Keratinocyte (primary cell): ENCODE measurements around the gene SLC25A43. TPM values are rescaled to one million over a fixed set of nuclear protein-coding genes. Genes with fewer than 3 reads are reported as not detected.

Source experiments
- DNase-seq: peaks from one replicate; pipeline ENCODE4 v3.0.0-alpha.2; 2011; ENCODE audit warnings: low read depth, missing footprints, low spot score
- FAIRE-seq: peaks from 2 replicates; lab custom pipeline; 2011; peaks lifted over from hg19 to GRCh38; lab: Jason Lieb, UNC
- H2AFZ ChIP-seq: 2 replicates; pipeline ENCODE4 v1.6.0; 2012; ENCODE audit warnings: low read length, control low read depth, inconsistent platforms; ENCODE audit not compliant: control insufficient read depth
- H3K27ac ChIP-seq: 2 replicates; pipeline ENCODE4 v1.5.1; 2011; ENCODE audit warnings: low read length; ENCODE audit not compliant: control insufficient read depth, insufficient read depth
- H3K27me3 ChIP-seq: 3 replicates; pipeline ENCODE4 v1.6.0; 2011; ENCODE audit warnings: low read length; ENCODE audit not compliant: control insufficient read depth, insufficient read depth; ENCODE audit errors: extremely low read depth
- H3K36me3 ChIP-seq, 2 experiments: 2 replicates in 1 of 2; 3 replicates in 1 of 2; pipeline ENCODE4 v1.5.1; 2011; ENCODE audit warnings: low read length in 2 of 2, mild to moderate bottlenecking in 1 of 2; ENCODE audit not compliant: control insufficient read depth in 2 of 2, insufficient read depth in 2 of 2; ENCODE audit errors: extremely low read depth in 1 of 2
- H3K4me1 ChIP-seq: 3 replicates; pipeline ENCODE4 v1.5.1; 2011; ENCODE audit warnings: low read length; ENCODE audit not compliant: control insufficient read depth, insufficient read depth; ENCODE audit errors: extremely low read depth
- H3K4me2 ChIP-seq: 3 replicates; pipeline ENCODE4 v1.6.0; 2011; ENCODE audit warnings: low read depth, low read length; ENCODE audit not compliant: control insufficient read depth, insufficient read depth; ENCODE audit errors: extremely low read depth
- H3K4me3 ChIP-seq, 3 experiments: fragments of 200-600 bp in 1 of 3; sonication (generic) in 1 of 3; 2 replicates in 2 of 3; 3 replicates in 1 of 3; pipeline ENCODE4 v1.5.1; 2011 to 2016; ENCODE audit warnings: low read length in 3 of 3, mild to moderate bottlenecking in 3 of 3, control low read depth in 2 of 3, inconsistent platforms in 1 of 3, low read depth in 1 of 3, mixed read lengths in 1 of 3, mixed run types in 1 of 3, moderate library complexity in 1 of 3; ENCODE audit not compliant: control insufficient read depth in 2 of 3, insufficient read depth in 2 of 3; ENCODE audit errors: extremely low read depth in 1 of 3
- H3K79me2 ChIP-seq: 2 replicates; pipeline ENCODE4 v1.6.0; 2012; ENCODE audit warnings: low read length; ENCODE audit not compliant: control insufficient read depth, insufficient read depth
- H3K9ac ChIP-seq: 3 replicates; pipeline ENCODE4 v1.6.0; 2011; ENCODE audit warnings: low read length; ENCODE audit not compliant: control insufficient read depth, insufficient read depth; ENCODE audit errors: extremely low read depth
- H3K9me1 ChIP-seq: 3 replicates; pipeline ENCODE4 v1.6.0; 2011; ENCODE audit warnings: low read length; ENCODE audit not compliant: control insufficient read depth, insufficient read depth; ENCODE audit errors: extremely low read depth
- H3K9me3 ChIP-seq: 2 replicates; pipeline ENCODE4 v1.5.1; 2012; ENCODE audit warnings: low read depth, low read length; ENCODE audit not compliant: control insufficient read depth
- H4K20me1 ChIP-seq: 3 replicates; pipeline ENCODE4 v1.6.0; 2011; ENCODE audit warnings: low read length; ENCODE audit not compliant: control insufficient read depth, insufficient read depth; ENCODE audit errors: extremely low read depth
- EZH2 ChIP-seq: IDR thresholded peaks from one replicate; pipeline ENCODE4 v1.6.1; 2012; ENCODE audit warnings: inconsistent platforms, mild to moderate bottlenecking, low read length, moderate library complexity
- dilution Hi-C: fragments of 300-500 bp; cut with MboI; formaldehyde crosslinking; loops from one replicate; pipeline ENCODE4 v1.7.0; 2020; ENCODE audit warnings: low sequenced_read_pairs; ENCODE audit not compliant: extremely low pct_ligation_motif_present
- polyA plus RNA-seq, 5 experiments: library from polyadenylated mRNA; depleted of rRNA in 3 of 5; stranded (reverse) in 3 of 5; stranded (forward) in 1 of 5; unstranded in 1 of 5; fragments of >200 nt; gene quantifications; 1 replicate in 1 of 5; 2 replicates in 3 of 5; 3 replicates in 1 of 5; pipeline versions ENCODE4 v1.2.1 to v1.2.3, GENCODE V29; 2011 to 2012; ENCODE audit warnings: missing spikeins in 2 of 5, low read depth in 1 of 5, low replicate concordance in 1 of 5
- TF ChIP-seq, protein P1 (sequence below), 3 experiments: IDR thresholded peaks in 1 of 3; conservative IDR thresholded peaks in 1 of 3; optimal IDR thresholded peaks in 1 of 3; 2 replicates in 2 of 3; 3 replicates in 1 of 3; pipeline versions ENCODE3 to v1.5.1; 2011; ENCODE audit warnings: low read length in 3 of 3, mild to moderate bottlenecking in 3 of 3, moderate library complexity in 2 of 3, control low read depth in 1 of 3, inconsistent platforms in 1 of 3; ENCODE audit not compliant: insufficient read depth in 2 of 3; ENCODE audit errors: extremely low read depth in 1 of 3

SLC25A43 gene
- polyA plus RNA-seq, 1 donor (not counting 4 experiments of a cell fraction or from before 2014, with no cell fraction given): 23.0 TPM

DNA sequence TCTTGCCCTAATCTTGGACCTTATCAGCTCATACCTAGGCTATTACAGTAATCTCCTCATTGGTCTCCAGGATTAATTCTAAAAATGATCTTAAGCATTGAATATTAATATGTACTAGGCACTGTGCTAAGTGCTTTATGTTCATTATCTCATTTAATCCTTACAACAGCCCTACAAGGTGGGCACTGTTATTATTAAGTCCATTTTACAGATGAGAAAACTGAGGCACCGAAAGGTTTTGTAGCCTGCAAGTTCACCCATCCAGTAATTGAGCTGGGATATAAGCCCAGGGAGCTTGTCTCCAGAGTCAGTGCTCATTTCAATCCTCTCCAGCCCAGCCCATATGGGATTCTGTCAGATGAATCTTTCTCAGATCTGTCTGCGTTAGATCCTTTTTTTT lies 20.8 kb downstream of the SLC25A43 start:
- Histone ChIP-seq H3K4me1 (no peaks in the 10 kb centered on the region), H3K9me3 (no peaks in the 10 kb centered on the region), H3K79me2 (no peaks in the 10 kb centered on the region), H4K20me1 (no peaks in the 10 kb centered on the region), H3K9ac (no peak overlapping the region), H3K4me2 (no peak overlapping the region), H3K27me3 (no peaks in the 10 kb centered on the region), H3K4me3 (no peak overlapping the region), H2AFZ (no peak overlapping the region), H3K36me3 (peaks cover 0 to 2% of the 10 kb centered on the region in 2 experiments), H3K27ac (no peak overlapping the region), H3K9me1 (no peaks in the 10 kb centered on the region)
- dilution Hi-C loops: no loop called here
- no peak for TF ChIP-seq EZH2
- TF ChIP-seq, protein P1, sequence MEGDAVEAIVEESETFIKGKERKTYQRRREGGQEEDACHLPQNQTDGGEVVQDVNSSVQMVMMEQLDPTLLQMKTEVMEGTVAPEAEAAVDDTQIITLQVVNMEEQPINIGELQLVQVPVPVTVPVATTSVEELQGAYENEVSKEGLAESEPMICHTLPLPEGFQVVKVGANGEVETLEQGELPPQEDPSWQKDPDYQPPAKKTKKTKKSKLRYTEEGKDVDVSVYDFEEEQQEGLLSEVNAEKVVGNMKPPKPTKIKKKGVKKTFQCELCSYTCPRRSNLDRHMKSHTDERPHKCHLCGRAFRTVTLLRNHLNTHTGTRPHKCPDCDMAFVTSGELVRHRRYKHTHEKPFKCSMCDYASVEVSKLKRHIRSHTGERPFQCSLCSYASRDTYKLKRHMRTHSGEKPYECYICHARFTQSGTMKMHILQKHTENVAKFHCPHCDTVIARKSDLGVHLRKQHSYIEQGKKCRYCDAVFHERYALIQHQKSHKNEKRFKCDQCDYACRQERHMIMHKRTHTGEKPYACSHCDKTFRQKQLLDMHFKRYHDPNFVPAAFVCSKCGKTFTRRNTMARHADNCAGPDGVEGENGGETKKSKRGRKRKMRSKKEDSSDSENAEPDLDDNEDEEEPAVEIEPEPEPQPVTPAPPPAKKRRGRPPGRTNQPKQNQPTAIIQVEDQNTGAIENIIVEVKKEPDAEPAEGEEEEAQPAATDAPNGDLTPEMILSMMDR (optimal IDR thresholded peaks at IDR 0.05 in 1 of 3, IDR thresholded peaks at IDR 0.05 in 1 of 3, conservative IDR thresholded peaks at IDR 0.05 in 1 of 3; ENCODE audit: extremely low read depth in 1 of 3, insufficient read depth in 2 of 3, low read length in 3 of 3): no peak
- no peak for FAIRE-seq
- DNase-seq: no peak

DNA sequence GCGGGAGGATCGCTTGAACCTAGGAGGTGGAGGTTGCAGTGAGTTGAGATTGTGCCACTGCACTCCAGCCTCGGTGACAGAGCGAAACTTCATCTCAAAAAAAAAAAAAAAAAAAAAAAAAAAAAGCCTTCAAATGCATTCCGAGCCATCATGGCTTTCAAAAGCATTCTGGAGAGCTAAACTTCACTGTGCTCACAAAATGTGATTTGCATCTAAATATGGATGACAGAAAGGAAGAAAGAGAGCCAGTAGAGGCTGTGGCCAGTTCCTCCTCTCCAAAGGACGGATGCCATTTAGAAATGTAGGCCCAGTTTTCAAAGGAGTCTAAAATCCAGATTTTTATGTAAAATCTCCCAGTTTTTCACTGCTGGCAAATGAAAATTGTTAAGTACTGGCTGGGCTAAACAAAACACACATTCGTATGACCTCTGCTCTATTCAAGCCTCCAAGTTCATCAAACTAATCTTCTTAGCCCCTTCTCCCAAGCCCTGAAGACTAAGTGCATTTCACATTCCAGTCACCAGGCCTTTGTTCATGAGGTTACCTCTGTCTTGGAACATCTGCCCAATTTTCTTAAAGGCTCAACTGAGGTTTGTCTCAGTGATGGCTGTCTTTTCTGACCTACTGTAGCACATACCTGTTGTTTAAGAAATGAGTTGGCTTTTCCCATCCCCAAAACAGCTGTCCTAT lies 22.0 kb downstream of the SLC25A43 start:
- Histone ChIP-seq H3K79me2 (no peaks in the 10 kb centered on the region), H3K9me3 (no peaks in the 10 kb centered on the region), H3K27me3 (no peaks in the 10 kb centered on the region), H3K4me3 (no peak overlapping the region), H3K9me1 (no peaks in the 10 kb centered on the region), H4K20me1 (no peaks in the 10 kb centered on the region), H3K36me3 (peaks cover 0 to 5% of the 10 kb centered on the region in 2 experiments), H3K9ac (no peak overlapping the region), H3K4me2 (no peak overlapping the region), H3K27ac (no peak overlapping the region), H2AFZ (no peak overlapping the region), H3K4me1 (no peaks in the 10 kb centered on the region)
- TF ChIP-seq, protein P1 (optimal IDR thresholded peaks at IDR 0.05 in 1 of 3, IDR thresholded peaks at IDR 0.05 in 1 of 3, conservative IDR thresholded peaks at IDR 0.05 in 1 of 3; ENCODE audit: extremely low read depth in 1 of 3, insufficient read depth in 2 of 3, low read length in 3 of 3): peak in 1 of 3 experiments; percentile 6
- no peak for TF ChIP-seq EZH2
- dilution Hi-C loops: no loop called here
- no peak for DNase-seq
- FAIRE-seq: no peak
